D721Med (cell line): ENCODE results near the gene HS3ST3B1.

Experiments
- DNase-seq: peaks from one replicate; pipeline ENCODE4 v3.0.0; 2011; ENCODE audit warnings: low spot score; ENCODE audit not compliant: insufficient read length
- FAIRE-seq: peaks from 2 replicates; lab custom pipeline; 2011; peaks lifted over from hg19 to GRCh38; lab: Jason Lieb, UNC
- TF ChIP-seq, protein P1 (sequence below): IDR thresholded peaks from 2 replicates; pipeline ENCODE4 v1.5.1; 2012; ENCODE audit warnings: mild to moderate bottlenecking, control low read depth; ENCODE audit not compliant: insufficient read depth; ENCODE audit errors: missing control alignments

Gene HS3ST3B1

DNA sequence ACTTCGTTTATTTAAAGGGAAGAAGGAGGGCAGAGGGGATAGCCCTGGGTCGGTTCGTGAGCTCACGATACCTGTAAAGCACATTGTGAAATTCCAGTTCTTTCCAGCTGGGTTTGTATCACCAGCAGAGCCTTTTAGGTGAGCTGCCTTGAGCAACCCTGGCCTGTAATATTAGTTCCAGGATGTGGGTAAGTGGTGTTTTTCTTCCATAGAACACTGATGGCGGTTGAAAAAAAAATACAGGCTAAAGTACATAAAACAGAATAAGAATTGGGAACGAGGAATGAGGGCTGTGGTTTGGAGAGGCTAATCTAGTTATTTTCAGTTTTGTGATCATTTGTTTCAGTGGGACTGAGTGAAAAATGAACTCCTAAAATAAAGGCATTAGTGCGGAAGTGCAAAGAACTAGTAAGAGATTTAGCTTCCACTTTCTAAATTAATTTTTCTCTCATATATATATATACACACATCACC, 20.6 kb downstream of the HS3ST3B1 start:
- FAIRE-seq, result no peak
- TF ChIP-seq, protein P1, sequence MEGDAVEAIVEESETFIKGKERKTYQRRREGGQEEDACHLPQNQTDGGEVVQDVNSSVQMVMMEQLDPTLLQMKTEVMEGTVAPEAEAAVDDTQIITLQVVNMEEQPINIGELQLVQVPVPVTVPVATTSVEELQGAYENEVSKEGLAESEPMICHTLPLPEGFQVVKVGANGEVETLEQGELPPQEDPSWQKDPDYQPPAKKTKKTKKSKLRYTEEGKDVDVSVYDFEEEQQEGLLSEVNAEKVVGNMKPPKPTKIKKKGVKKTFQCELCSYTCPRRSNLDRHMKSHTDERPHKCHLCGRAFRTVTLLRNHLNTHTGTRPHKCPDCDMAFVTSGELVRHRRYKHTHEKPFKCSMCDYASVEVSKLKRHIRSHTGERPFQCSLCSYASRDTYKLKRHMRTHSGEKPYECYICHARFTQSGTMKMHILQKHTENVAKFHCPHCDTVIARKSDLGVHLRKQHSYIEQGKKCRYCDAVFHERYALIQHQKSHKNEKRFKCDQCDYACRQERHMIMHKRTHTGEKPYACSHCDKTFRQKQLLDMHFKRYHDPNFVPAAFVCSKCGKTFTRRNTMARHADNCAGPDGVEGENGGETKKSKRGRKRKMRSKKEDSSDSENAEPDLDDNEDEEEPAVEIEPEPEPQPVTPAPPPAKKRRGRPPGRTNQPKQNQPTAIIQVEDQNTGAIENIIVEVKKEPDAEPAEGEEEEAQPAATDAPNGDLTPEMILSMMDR, result no peak
- no peak for DNase-seq

DNA sequence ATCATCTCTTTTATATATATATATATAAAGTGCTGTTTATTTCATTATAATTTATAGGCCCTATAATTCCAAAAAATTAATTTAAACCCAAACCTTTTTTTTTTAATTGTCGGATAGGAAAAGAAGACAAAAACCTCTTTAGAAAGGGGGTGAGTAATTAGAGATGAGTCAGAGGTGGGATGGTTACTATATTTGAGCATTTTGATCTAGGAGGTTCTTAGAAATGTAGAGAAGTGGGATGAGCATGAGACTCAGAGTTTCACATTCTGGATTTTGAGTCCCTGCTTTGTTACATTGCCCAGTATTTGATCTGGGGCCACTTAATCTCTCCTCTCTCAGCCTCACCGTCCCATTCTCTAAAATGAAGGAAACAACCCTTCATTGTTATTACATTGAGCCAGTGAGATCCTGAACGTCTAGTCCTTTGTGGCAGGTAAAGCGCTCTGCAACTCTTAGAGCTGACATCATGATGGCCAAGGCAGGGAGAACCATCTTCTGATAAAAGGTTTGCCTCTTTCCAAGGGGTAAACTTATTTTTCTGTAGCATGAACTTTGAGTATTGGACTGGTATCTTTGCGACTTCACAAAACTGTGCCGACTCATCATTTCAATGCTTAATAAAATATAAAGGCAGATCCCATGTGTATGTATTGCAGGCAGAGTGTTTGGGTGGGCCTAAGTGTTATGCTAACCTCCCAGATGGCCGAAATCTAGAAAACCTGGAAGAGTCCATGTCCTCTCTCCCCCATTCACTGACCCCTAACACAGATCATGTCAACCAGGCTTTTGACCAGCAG, 21.3 kb downstream of the HS3ST3B1 start:
- FAIRE-seq (no peak), DNase-seq (no peak)
- TF ChIP-seq, protein P1, result no peak

DNA sequence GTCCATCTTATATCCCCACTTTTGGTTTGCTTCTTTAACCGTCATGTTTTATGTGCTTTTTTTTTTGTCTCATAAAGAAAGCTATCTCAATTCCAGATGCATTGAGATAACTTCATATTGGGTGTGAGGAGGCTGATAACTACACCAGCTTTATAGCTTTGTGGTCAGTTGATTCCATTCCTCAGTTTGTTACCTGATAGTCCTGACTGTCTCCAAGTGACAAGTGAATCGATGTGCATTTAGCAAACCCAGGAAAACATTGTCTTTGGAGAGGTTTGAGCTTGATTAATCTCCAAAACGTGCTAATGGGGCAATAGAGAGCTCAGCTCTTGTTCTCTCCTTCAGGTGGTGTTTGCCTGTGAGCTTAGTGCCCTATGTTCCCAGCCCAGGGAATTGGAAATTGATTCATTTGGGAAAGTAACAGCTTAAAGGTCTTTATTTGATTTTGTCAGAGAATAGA, 22.7 kb downstream of the HS3ST3B1 start:
- FAIRE-seq (no peak), DNase-seq (no peak)
- TF ChIP-seq, protein P1, result no peak

DNA sequence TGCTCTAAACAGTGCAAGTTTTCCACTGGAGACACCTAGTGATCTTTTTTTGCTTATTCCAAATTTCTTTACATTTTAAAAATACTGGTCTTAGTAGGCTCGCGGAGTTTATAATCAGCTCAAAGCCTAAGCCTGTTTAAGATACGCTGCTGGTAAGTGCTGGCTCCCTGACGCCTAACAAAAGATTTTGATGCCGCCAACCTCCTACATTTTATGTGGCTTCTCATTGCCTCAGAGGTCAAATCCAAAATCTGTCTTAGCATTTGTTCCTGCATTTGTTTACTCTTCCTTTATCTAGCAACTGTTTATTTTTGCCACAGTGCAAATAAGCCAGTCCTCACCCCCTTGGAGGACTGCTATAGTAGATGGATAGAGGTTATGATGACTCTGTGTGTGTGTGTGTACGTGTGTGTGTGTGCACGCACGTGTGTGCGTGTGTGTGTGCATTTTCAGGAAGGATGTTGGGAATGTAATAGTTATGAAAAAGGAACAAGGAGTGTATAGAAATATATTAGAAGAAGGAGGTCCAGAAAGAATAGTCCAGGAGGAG, 24.8 kb downstream of the HS3ST3B1 start:
- DNase-seq (no peak), FAIRE-seq (no peak)
- TF ChIP-seq, protein P1, result no peak

DNA sequence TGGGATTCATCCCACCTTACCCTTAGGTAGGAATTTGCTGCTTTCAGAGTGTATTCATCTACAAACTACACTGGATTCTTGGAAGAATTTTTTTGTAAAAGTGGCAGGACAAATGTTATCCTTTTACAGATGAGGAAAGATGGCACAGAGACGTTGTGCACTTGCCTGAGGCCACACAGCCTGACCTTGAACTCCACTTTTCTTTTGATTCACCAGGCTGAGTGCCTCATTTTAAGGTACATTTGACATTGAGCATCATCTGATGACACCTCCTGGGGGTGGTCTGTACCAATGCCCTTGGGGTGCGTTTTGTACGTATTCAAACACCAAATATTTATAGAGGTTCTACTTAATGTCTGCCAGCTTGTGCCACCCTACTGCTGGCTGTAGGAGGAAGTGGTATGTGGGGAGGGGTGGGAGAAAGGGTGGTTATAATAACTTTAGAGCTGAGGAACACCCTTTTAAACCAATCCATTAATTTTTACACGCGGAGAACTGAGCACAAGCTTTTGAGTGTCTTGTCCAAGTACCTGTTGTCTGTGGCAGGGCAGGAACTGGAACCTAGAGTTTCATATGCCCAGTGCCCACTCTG, 29.1 kb downstream of the HS3ST3B1 start:
- no peak for DNase-seq
- TF ChIP-seq, protein P1, result no peak
- FAIRE-seq, result no peak

DNA sequence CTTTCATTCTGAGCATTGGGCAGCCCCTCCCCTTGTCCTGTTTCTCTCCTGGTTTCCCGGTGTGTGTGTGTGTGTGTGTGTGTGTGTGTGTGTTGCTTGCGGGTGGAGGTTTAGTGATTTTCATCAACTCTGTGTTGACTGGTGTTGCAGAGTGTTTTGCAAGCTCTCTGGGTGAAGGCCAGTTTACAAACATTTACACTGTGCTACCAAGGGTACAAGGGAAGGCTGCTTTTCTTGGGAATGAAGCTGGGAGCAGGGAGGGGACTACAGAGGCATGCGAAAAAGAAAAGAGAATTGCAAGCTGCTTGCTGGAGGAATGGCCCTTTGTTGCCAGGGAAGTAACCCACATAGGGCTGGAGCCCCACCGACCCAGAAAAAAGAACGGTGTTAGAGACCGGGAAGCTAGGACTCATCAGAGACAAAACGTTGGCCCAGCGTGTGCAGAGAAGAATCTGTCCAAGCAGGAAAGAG, 29.6 kb downstream of the HS3ST3B1 start:
- no peak for FAIRE-seq

More for the DNA sequence above, 29.6 kb downstream of the HS3ST3B1 start:
- TF ChIP-seq, protein P1, result no peak
- no peak for DNase-seq
